Measurements from ENCODE around the gene PLEKHG3.

DNA sequence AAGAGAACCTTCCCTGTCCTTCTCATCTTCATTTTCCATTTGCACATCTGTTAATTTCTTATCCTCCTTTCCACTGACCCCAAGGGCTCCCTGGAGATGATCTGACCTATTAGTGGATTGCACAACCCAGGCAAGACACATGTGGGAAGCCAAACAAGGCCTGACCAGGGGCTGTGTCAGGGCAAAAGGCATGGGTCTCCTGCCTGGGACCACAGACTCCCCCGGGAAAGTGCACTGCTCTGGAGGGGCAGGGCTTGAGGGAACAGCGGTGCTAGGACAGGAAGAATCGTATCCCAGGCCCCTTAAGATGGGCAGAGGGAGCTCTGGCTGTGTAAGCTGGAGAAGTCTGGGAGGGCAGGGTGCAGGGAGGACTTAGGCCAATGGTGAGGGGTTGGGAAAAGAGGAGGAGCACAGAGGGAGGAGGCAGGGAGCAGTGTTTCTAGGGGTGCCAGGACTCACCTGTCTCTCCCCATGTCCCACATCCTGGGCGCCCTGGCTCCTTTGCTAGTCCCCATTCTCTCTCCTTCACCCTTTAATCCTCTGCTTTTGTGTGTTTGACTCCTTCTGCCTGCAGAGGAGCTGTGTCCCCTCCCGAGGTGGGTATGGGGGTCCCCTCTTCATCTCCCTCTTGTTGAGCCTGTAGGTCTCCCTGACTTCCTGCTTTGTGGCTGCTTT is 25.3 kb downstream of the PLEKHG3 start:
- TF ChIP-seq, protein P1, sequence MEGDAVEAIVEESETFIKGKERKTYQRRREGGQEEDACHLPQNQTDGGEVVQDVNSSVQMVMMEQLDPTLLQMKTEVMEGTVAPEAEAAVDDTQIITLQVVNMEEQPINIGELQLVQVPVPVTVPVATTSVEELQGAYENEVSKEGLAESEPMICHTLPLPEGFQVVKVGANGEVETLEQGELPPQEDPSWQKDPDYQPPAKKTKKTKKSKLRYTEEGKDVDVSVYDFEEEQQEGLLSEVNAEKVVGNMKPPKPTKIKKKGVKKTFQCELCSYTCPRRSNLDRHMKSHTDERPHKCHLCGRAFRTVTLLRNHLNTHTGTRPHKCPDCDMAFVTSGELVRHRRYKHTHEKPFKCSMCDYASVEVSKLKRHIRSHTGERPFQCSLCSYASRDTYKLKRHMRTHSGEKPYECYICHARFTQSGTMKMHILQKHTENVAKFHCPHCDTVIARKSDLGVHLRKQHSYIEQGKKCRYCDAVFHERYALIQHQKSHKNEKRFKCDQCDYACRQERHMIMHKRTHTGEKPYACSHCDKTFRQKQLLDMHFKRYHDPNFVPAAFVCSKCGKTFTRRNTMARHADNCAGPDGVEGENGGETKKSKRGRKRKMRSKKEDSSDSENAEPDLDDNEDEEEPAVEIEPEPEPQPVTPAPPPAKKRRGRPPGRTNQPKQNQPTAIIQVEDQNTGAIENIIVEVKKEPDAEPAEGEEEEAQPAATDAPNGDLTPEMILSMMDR (IDR thresholded peaks at IDR 0.05; ENCODE audit: low read depth, low read length, poor library complexity, severe bottlenecking), result no peak
- no peak for TF ChIP-seq EZH2phosphoT487 (IDR thresholded peaks at IDR 0.05; ENCODE audit: borderline replicate concordance, low read length)
